ENCODE data around the gene BAZ2B.

The BAZ2B gene

GRCh38 chr2:159558479-159558878 is 57.9 kb downstream of the BAZ2B start:
- Histone ChIP-seq H3K4me3 (ENCODE audit: low read depth, low read length) (no peak overlapping the region), H3K79me2 (ENCODE audit: control insufficient read depth, insufficient read depth, low read length, poor library complexity) (no peaks in the 10 kb centered on the region), H4K8ac (ENCODE audit: low read depth, low read length) (no peak overlapping the region), H2AFZ (ENCODE audit: insufficient read depth, low read length, poor library complexity) (no peak overlapping the region), H3K14ac (ENCODE audit: low read length) (no peak overlapping the region), H3K79me1 (ENCODE audit: low read length) (no peaks in the 10 kb centered on the region), H3K4ac (ENCODE audit: low read depth, low read length) (no peak overlapping the region), H2BK5ac (ENCODE audit: low read depth, low read length, poor library complexity) (no peak overlapping the region), H2AK5ac (ENCODE audit: low read length) (no peak overlapping the region), H2BK12ac (ENCODE audit: low read length) (no peak overlapping the region), H3K4me2 (ENCODE audit: low read length) (no peak overlapping the region), H3K4me1 (ENCODE audit: control insufficient read depth in 1 of 2, insufficient read depth in 2 of 2, low read length in 2 of 2) (no peaks in the 10 kb centered on the region), H3K18ac (ENCODE audit: low read length) (no peak overlapping the region), H4K91ac (ENCODE audit: low read depth, low read length) (no peak overlapping the region), H3K9ac (ENCODE audit: low read length) (no peak overlapping the region), H3K23ac (ENCODE audit: low read length) (no peak overlapping the region), H3K9me3 (ENCODE audit: insufficient read depth, low read depth, low read length) (no peaks in the 10 kb centered on the region), H2BK120ac (ENCODE audit: insufficient read depth, low read length, poor library complexity) (no peak overlapping the region), H3K36me3 (ENCODE audit: control insufficient read depth in 1 of 2, insufficient read depth in 2 of 2, low read length in 2 of 2) (peaks cover 0 to 1% of the 10 kb centered on the region in 2 experiments), H4K12ac (ENCODE audit: low read depth, low read length) (no peak overlapping the region), H3K27me3 (ENCODE audit: insufficient read depth, low read length) (no peaks in the 10 kb centered on the region), H3K27ac (ENCODE audit: low read depth, low read length) (no peak overlapping the region)
- WGBS (ENCODE audit: extremely low coverage, insufficient coverage, insufficient read length), result no CpG with 5 or more reads among the region's 4 CpGs
- DNase-seq, result no peak

- Histone ChIP-seq H3K79me2 (ENCODE audit: control insufficient read depth, insufficient read depth, low read length, poor library complexity) (no peaks in the 10 kb centered on the region), H3K27me3 (ENCODE audit: insufficient read depth, low read length) (no peaks in the 10 kb centered on the region), H3K79me1 (ENCODE audit: low read length) (no peaks in the 10 kb centered on the region), H2AK5ac (ENCODE audit: low read length) (no peak overlapping the region), H2BK12ac (ENCODE audit: low read length) (no peak overlapping the region), H3K4me1 (ENCODE audit: control insufficient read depth in 1 of 2, insufficient read depth in 2 of 2, low read length in 2 of 2) (no peaks in the 10 kb centered on the region), H4K8ac (ENCODE audit: low read depth, low read length) (peak overlapping the region; percentile 23), H4K91ac (ENCODE audit: low read depth, low read length) (no peak overlapping the region), H3K23ac (ENCODE audit: low read length) (no peak overlapping the region), H3K9me3 (ENCODE audit: insufficient read depth, low read depth, low read length) (no peaks in the 10 kb centered on the region), H2BK5ac (ENCODE audit: low read depth, low read length, poor library complexity) (no peak overlapping the region), H3K4me2 (ENCODE audit: low read length) (no peak overlapping the region), H3K9ac (ENCODE audit: low read length) (no peak overlapping the region), H3K36me3 (ENCODE audit: control insufficient read depth in 1 of 2, insufficient read depth in 2 of 2, low read length in 2 of 2) (peaks cover 0 to 1% of the 10 kb centered on the region in 2 experiments), H3K4ac (ENCODE audit: low read depth, low read length) (no peak overlapping the region), H2AFZ (ENCODE audit: insufficient read depth, low read length, poor library complexity) (no peak overlapping the region), H3K4me3 (ENCODE audit: low read depth, low read length) (no peak overlapping the region), H4K12ac (ENCODE audit: low read depth, low read length) (no peak overlapping the region), H2BK120ac (ENCODE audit: insufficient read depth, low read length, poor library complexity) (no peak overlapping the region), H3K18ac (ENCODE audit: low read length) (no peak overlapping the region), H3K14ac (ENCODE audit: low read length) (no peak overlapping the region), H3K27ac (ENCODE audit: low read depth, low read length) (no peak overlapping the region)
- 100% methylated on average over 2 of the region's 5 CpGs for WGBS (ENCODE audit: extremely low coverage, insufficient coverage, insufficient read length)
- DNase-seq, result peak; percentile 26 to 57
Measured at GRCh38 chr2:159557437-159558034, 58.8 kb downstream of the BAZ2B start.

GRCh38 chr2:159555651-159556392 is 60.5 kb downstream of the BAZ2B start:
- no peak overlapping the region for H4K12ac ChIP-seq (ENCODE audit: low read depth, low read length)
- H4K91ac ChIP-seq (ENCODE audit: low read depth, low read length), result no peak overlapping the region
- H3K4me2 ChIP-seq (ENCODE audit: low read length), result no peak overlapping the region
- no peak overlapping the region for H3K14ac ChIP-seq (ENCODE audit: low read length)
- H3K4me3 ChIP-seq (ENCODE audit: low read depth, low read length), result no peak overlapping the region
- no peaks in the 10 kb centered on the region for H3K4me1 ChIP-seq (ENCODE audit: control insufficient read depth in 1 of 2, insufficient read depth in 2 of 2, low read length in 2 of 2)
- no peak overlapping the region for H3K4ac ChIP-seq (ENCODE audit: low read depth, low read length)
- no peaks in the 10 kb centered on the region for H3K36me3 ChIP-seq (ENCODE audit: control insufficient read depth in 1 of 2, insufficient read depth in 2 of 2, low read length in 2 of 2)
- no peak overlapping the region for H2AFZ ChIP-seq (ENCODE audit: insufficient read depth, low read length, poor library complexity)
- no peak overlapping the region for H3K9ac ChIP-seq (ENCODE audit: low read length)
- no peak overlapping the region for H2BK12ac ChIP-seq (ENCODE audit: low read length)
- H3K79me1 ChIP-seq (ENCODE audit: low read length), result no peaks in the 10 kb centered on the region
- no peak overlapping the region for H3K27ac ChIP-seq (ENCODE audit: low read depth, low read length)
- no peak overlapping the region for H2AK5ac ChIP-seq (ENCODE audit: low read length)
- H3K79me2 ChIP-seq (ENCODE audit: control insufficient read depth, insufficient read depth, low read length, poor library complexity), result no peaks in the 10 kb centered on the region
- no CpG with 5 or more reads among the region's 4 CpGs for WGBS (ENCODE audit: extremely low coverage, insufficient coverage, insufficient read length)
- no peak overlapping the region for H2BK120ac ChIP-seq (ENCODE audit: insufficient read depth, low read length, poor library complexity)
- no peaks in the 10 kb centered on the region for H3K27me3 ChIP-seq (ENCODE audit: insufficient read depth, low read length)
- H3K9me3 ChIP-seq (ENCODE audit: insufficient read depth, low read depth, low read length), result no peaks in the 10 kb centered on the region
- no peak overlapping the region for H4K8ac ChIP-seq (ENCODE audit: low read depth, low read length)
- no peak overlapping the region for H2BK5ac ChIP-seq (ENCODE audit: low read depth, low read length, poor library complexity)
- no peak overlapping the region for H3K23ac ChIP-seq (ENCODE audit: low read length)
- H3K18ac ChIP-seq (ENCODE audit: low read length), result no peak overlapping the region
- DNase-seq, result peak in 1 of 2 donors; percentile 74

GRCh38 chr2:159553727-159554126 is 62.6 kb downstream of the BAZ2B start:
- H2BK120ac ChIP-seq (ENCODE audit: insufficient read depth, low read length, poor library complexity), result no peak overlapping the region
- DNase-seq, result no peak
- H4K12ac ChIP-seq (ENCODE audit: low read depth, low read length), result no peak overlapping the region
- no peak overlapping the region for H3K4ac ChIP-seq (ENCODE audit: low read depth, low read length)
- no peak overlapping the region for H3K4me2 ChIP-seq (ENCODE audit: low read length)
- no peak overlapping the region for H2BK5ac ChIP-seq (ENCODE audit: low read depth, low read length, poor library complexity)
- no CpG with 5 or more reads among the region's 1 CpG for WGBS (ENCODE audit: extremely low coverage, insufficient coverage, insufficient read length)
- no peaks in the 10 kb centered on the region for H3K9me3 ChIP-seq (ENCODE audit: insufficient read depth, low read depth, low read length)
- H4K91ac ChIP-seq (ENCODE audit: low read depth, low read length), result no peak overlapping the region
- H3K9ac ChIP-seq (ENCODE audit: low read length), result no peak overlapping the region
- H2AK5ac ChIP-seq (ENCODE audit: low read length), result no peak overlapping the region
- no peaks in the 10 kb centered on the region for H3K79me2 ChIP-seq (ENCODE audit: control insufficient read depth, insufficient read depth, low read length, poor library complexity)
- no peak overlapping the region for H3K18ac ChIP-seq (ENCODE audit: low read length)
- H3K14ac ChIP-seq (ENCODE audit: low read length), result no peak overlapping the region
- no peak overlapping the region for H4K8ac ChIP-seq (ENCODE audit: low read depth, low read length)
- no peak overlapping the region for H3K27ac ChIP-seq (ENCODE audit: low read depth, low read length)
- no peak overlapping the region for H2BK12ac ChIP-seq (ENCODE audit: low read length)
- no peaks in the 10 kb centered on the region for H3K36me3 ChIP-seq (ENCODE audit: control insufficient read depth in 1 of 2, insufficient read depth in 2 of 2, low read length in 2 of 2)
- no peaks in the 10 kb centered on the region for H3K79me1 ChIP-seq (ENCODE audit: low read length)
- H2AFZ ChIP-seq (ENCODE audit: insufficient read depth, low read length, poor library complexity), result no peak overlapping the region
- H3K4me3 ChIP-seq (ENCODE audit: low read depth, low read length), result no peak overlapping the region
- no peaks in the 10 kb centered on the region for H3K4me1 ChIP-seq (ENCODE audit: control insufficient read depth in 1 of 2, insufficient read depth in 2 of 2, low read length in 2 of 2)
- no peak overlapping the region for H3K23ac ChIP-seq (ENCODE audit: low read length)
- H3K27me3 ChIP-seq (ENCODE audit: insufficient read depth, low read length), result no peaks in the 10 kb centered on the region

Data from trophoblast cell (in vitro differentiated cells and primary cell).